ENCODE results near the gene CDKAL1. TPM values are rescaled to one million over a fixed set of nuclear protein-coding genes. Genes with fewer than 3 reads are reported as not detected.

CDKAL1 gene
- total RNA-seq, 1 experiment from 2014 or later = 11.8 TPM

GRCh38 chr6:20997770-20998147, 463.5 kb downstream of the CDKAL1 start:
- CTCF ChIA-PET = interaction anchor here (0.7 kb wide), 1 partner anchor 591 kb away, joined by 4 read pairs; no protein-coding TSS in a partner anchor
- Mint-ChIP-seq H3K27me3 (ENCODE audit: insufficient read depth, unreplicated experiment) (no peaks in the 10 kb centered on the region), H3K27ac (ENCODE audit: low read depth, unreplicated experiment) (no peak overlapping the region), H3K4me1 (ENCODE audit: insufficient read depth, unreplicated experiment) (peaks cover 14% of the 10 kb centered on the region), H3K9me3 (ENCODE audit: unreplicated experiment) (peaks cover 7% of the 10 kb centered on the region), H3K36me3 (ENCODE audit: insufficient read depth, unreplicated experiment) (no peaks in the 10 kb centered on the region), H3K4me3 (ENCODE audit: unreplicated experiment) (no peak overlapping the region)
- intact Hi-C loops (cut with micrococcal nuclease) = no loop called here
- POLR2A ChIA-PET = interaction anchor here (0.6 to 0.7 kb wide), 2 partner anchors 27 to 1636 kb away, joined by 3 to 4 read pairs; no protein-coding TSS in a partner anchor
- no TSS peak for BruUV-seq (replicated peaks)
- DNase-seq (ENCODE audit: unreplicated experiment) = no peak
- TF ChIP-seq CTCF (IDR thresholded peaks at IDR 0.05; ENCODE audit: unreplicated experiment) = no peak

- Mint-ChIP-seq H3K36me3 (ENCODE audit: insufficient read depth, unreplicated experiment) (no peaks in the 10 kb centered on the region), H3K4me3 (ENCODE audit: unreplicated experiment) (no peak overlapping the region), H3K4me1 (ENCODE audit: insufficient read depth, unreplicated experiment) (peaks cover 19% of the 10 kb centered on the region), H3K27ac (ENCODE audit: low read depth, unreplicated experiment) (no peak overlapping the region), H3K9me3 (ENCODE audit: unreplicated experiment) (peaks cover 7% of the 10 kb centered on the region), H3K27me3 (ENCODE audit: insufficient read depth, unreplicated experiment) (no peaks in the 10 kb centered on the region)
- no peak for DNase-seq (ENCODE audit: unreplicated experiment)
- ChIA-PET POLR2A (no interaction called here), CTCF (no interaction called here)
- TF ChIP-seq CTCF (IDR thresholded peaks at IDR 0.05; ENCODE audit: unreplicated experiment) = no peak
- no TSS peak for BruUV-seq (replicated peaks)
- intact Hi-C loops (cut with micrococcal nuclease) = no loop called here
Observed at GRCh38 chr6:20998748-20999448, 464.6 kb downstream of the CDKAL1 start.

- Mint-ChIP-seq H3K36me3 (ENCODE audit: insufficient read depth, unreplicated experiment) (no peaks in the 10 kb centered on the region), H3K4me1 (ENCODE audit: insufficient read depth, unreplicated experiment) (peaks cover 25% of the 10 kb centered on the region), H3K27me3 (ENCODE audit: insufficient read depth, unreplicated experiment) (no peaks in the 10 kb centered on the region), H3K9me3 (ENCODE audit: unreplicated experiment) (peaks cover 1% of the 10 kb centered on the region), H3K4me3 (ENCODE audit: unreplicated experiment) (no peak overlapping the region), H3K27ac (ENCODE audit: low read depth, unreplicated experiment) (no peak overlapping the region)
- intact Hi-C loops (cut with micrococcal nuclease) = no loop called here
- no peak for TF ChIP-seq CTCF (IDR thresholded peaks at IDR 0.05; ENCODE audit: unreplicated experiment)
- DNase-seq (ENCODE audit: unreplicated experiment) = no peak
- POLR2A ChIA-PET = interaction anchor here (0.6 kb wide), 1 partner anchor 427 kb away, joined by 3 read pairs; no protein-coding TSS in a partner anchor
- BruUV-seq (replicated peaks) = no TSS peak
- CTCF ChIA-PET = no interaction called here
Observed at GRCh38 chr6:21000331-21000801, 466.1 kb downstream of the CDKAL1 start.

- ChIA-PET CTCF (no interaction called here), POLR2A (no interaction called here)
- no peak for TF ChIP-seq CTCF (IDR thresholded peaks at IDR 0.05; ENCODE audit: unreplicated experiment)
- peak; percentile 49 for DNase-seq (ENCODE audit: unreplicated experiment)
- Mint-ChIP-seq H3K4me3 (ENCODE audit: unreplicated experiment) (no peak overlapping the region), H3K36me3 (ENCODE audit: insufficient read depth, unreplicated experiment) (no peaks in the 10 kb centered on the region), H3K27ac (ENCODE audit: low read depth, unreplicated experiment) (no peak overlapping the region), H3K4me1 (ENCODE audit: insufficient read depth, unreplicated experiment) (peaks cover 32% of the 10 kb centered on the region), H3K27me3 (ENCODE audit: insufficient read depth, unreplicated experiment) (no peaks in the 10 kb centered on the region), H3K9me3 (ENCODE audit: unreplicated experiment) (no peaks in the 10 kb centered on the region)
- no TSS peak for BruUV-seq (replicated peaks)
- intact Hi-C loops (cut with micrococcal nuclease) = no loop called here
Observed at GRCh38 chr6:21001736-21002135, 467.5 kb downstream of the CDKAL1 start.
